Measurements from ENCODE around the gene FAM13C.

The FAM13C gene

DNA sequence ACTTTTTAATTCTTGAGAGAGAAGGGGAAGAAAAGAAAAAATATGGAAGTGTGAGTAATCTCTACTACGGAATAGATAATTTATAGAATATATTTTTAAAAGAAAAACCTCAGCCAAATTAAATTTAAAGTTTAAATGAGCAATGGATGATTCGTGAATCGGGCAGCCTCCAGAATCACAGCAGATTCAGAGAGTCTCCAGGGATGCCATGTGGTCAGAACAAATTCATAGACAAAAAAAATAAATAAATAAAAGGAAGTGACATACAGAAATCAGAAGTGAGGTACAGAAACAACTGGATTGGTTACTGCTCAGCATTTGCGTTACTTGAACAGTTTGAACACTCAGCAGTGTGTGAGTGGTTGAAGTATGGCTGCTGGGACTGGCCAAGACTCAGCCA, 132.9 kb downstream of the FAM13C start:
- TF ChIP-seq, protein P1, sequence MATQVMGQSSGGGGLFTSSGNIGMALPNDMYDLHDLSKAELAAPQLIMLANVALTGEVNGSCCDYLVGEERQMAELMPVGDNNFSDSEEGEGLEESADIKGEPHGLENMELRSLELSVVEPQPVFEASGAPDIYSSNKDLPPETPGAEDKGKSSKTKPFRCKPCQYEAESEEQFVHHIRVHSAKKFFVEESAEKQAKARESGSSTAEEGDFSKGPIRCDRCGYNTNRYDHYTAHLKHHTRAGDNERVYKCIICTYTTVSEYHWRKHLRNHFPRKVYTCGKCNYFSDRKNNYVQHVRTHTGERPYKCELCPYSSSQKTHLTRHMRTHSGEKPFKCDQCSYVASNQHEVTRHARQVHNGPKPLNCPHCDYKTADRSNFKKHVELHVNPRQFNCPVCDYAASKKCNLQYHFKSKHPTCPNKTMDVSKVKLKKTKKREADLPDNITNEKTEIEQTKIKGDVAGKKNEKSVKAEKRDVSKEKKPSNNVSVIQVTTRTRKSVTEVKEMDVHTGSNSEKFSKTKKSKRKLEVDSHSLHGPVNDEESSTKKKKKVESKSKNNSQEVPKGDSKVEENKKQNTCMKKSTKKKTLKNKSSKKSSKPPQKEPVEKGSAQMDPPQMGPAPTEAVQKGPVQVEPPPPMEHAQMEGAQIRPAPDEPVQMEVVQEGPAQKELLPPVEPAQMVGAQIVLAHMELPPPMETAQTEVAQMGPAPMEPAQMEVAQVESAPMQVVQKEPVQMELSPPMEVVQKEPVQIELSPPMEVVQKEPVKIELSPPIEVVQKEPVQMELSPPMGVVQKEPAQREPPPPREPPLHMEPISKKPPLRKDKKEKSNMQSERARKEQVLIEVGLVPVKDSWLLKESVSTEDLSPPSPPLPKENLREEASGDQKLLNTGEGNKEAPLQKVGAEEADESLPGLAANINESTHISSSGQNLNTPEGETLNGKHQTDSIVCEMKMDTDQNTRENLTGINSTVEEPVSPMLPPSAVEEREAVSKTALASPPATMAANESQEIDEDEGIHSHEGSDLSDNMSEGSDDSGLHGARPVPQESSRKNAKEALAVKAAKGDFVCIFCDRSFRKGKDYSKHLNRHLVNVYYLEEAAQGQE (IDR thresholded peaks at IDR 0.05; ENCODE audit: low read depth) = no peak
- TF ChIP-seq TCF12 (IDR thresholded peaks at IDR 0.05; ENCODE audit: low read depth) (no peak), EGR1 (IDR thresholded peaks at IDR 0.05) (no peak), TAF1 (IDR thresholded peaks at IDR 0.05; ENCODE audit: low read depth) (no peak), NFIC (IDR thresholded peaks at IDR 0.05) (no peak), TEAD4 (IDR thresholded peaks at IDR 0.05) (no peak), FOXM1 (IDR thresholded peaks at IDR 0.05; ENCODE audit: borderline replicate concordance, low read depth) (no peak), RAD21 (IDR thresholded peaks at IDR 0.05; ENCODE audit: low read depth) (no peak), ZBTB7A (IDR thresholded peaks at IDR 0.05; ENCODE audit: low read depth) (no peak)
- TF ChIP-seq, protein P2, sequence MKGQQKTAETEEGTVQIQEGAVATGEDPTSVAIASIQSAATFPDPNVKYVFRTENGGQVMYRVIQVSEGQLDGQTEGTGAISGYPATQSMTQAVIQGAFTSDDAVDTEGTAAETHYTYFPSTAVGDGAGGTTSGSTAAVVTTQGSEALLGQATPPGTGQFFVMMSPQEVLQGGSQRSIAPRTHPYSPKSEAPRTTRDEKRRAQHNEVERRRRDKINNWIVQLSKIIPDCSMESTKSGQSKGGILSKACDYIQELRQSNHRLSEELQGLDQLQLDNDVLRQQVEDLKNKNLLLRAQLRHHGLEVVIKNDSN (IDR thresholded peaks at IDR 0.05) = no peak
- TF ChIP-seq, protein P3, sequence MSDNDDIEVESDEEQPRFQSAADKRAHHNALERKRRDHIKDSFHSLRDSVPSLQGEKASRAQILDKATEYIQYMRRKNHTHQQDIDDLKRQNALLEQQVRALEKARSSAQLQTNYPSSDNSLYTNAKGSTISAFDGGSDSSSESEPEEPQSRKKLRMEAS (IDR thresholded peaks at IDR 0.05) = no peak

DNA sequence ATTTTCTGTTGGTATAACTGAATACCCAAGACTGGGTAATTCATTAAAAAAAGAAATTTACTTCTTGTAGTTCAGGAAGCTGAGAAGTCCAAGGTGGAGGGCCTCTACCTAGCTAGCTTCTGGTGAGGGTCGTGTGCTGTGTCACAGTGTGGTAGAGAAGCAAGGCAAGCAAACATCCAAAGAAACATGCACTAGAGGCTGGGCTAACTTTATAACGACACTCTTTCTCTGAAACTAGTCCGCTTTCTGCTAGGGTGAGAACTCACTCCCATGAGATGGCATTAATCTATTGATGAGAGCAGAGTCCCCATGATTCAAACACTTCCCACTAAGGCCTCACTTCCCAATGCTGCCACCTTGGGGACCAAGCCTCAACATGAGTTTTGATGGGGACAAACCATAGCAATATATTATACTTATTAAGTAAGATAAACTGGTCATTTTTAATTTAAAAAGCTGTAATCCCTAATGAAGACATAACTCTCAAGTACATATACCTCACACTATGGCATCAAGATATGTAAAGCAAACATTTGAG, 135.1 kb downstream of the FAM13C start:
- TF ChIP-seq CREB1 (IDR thresholded peaks at IDR 0.05; ENCODE audit: low read depth) (no peak), TEAD4 (IDR thresholded peaks at IDR 0.05) (no peak)
- TF ChIP-seq, protein P3 (IDR thresholded peaks at IDR 0.05) = no peak

DNA sequence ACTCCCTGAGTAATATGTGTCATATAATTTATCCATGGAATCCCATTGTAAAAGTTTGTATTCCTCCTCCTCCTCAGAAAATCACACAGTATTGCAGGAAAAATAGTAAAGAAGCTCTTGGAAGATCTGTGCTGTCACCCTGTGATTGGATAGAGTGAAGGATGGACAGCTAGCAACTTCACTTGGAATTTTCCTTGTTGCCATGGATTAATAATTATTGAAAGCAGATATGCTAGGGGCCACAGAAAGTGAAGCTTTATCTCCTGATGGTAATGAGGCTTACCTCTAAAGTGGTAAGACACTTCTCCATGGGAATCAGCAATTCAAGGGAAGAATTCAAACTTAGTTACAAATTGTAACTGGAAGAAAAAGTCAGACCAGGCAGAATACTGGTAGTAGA, 137.1 kb downstream of the FAM13C start:
- TF ChIP-seq CEBPB (IDR thresholded peaks at IDR 0.05) = no peak
- no peak for TF ChIP-seq EP300 (IDR thresholded peaks at IDR 0.05; ENCODE audit: borderline replicate concordance)
- TF ChIP-seq EGR1 (IDR thresholded peaks at IDR 0.05) = no peak
- TF ChIP-seq RAD21 (IDR thresholded peaks at IDR 0.05; ENCODE audit: low read depth) = no peak

DNA sequence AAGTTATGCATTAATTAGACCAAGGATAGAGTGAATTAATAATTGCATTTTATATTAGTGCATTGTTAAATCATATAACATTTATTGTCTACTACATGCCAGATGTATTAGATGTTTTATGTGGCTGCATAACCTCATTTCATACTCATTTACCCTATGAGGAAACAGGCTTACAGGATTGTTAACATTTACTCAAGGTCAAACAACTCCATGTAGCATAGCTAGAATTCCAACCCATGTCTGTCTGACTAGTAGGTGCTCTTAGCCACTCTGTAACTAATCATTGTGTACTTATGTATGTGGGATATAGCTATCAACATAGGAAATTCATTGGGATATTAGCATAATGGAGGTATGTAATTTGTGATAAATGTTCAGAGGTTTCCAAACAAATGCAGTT, 139.6 kb downstream of the FAM13C start:
- TF ChIP-seq FOXM1 (IDR thresholded peaks at IDR 0.05; ENCODE audit: borderline replicate concordance, low read depth) (no peak), YY1 (IDR thresholded peaks at IDR 0.05; ENCODE audit: low read depth) (no peak), EP300 (IDR thresholded peaks at IDR 0.05; ENCODE audit: borderline replicate concordance) (no peak), CREB1 (IDR thresholded peaks at IDR 0.05; ENCODE audit: low read depth) (no peak), TAF1 (IDR thresholded peaks at IDR 0.05; ENCODE audit: low read depth) (no peak), EGR1 (IDR thresholded peaks at IDR 0.05) (no peak), ZBTB7A (IDR thresholded peaks at IDR 0.05; ENCODE audit: low read depth) (no peak), TEAD4 (IDR thresholded peaks at IDR 0.05) (no peak), RAD21 (IDR thresholded peaks at IDR 0.05; ENCODE audit: low read depth) (no peak), TCF12 (IDR thresholded peaks at IDR 0.05; ENCODE audit: low read depth) (no peak), CEBPB (IDR thresholded peaks at IDR 0.05) (no peak), NFIC (IDR thresholded peaks at IDR 0.05) (no peak)
- TF ChIP-seq, protein P2 (IDR thresholded peaks at IDR 0.05) = no peak
- TF ChIP-seq, protein P3 (IDR thresholded peaks at IDR 0.05) = no peak
- TF ChIP-seq, protein P1 (IDR thresholded peaks at IDR 0.05; ENCODE audit: low read depth) = no peak

DNA sequence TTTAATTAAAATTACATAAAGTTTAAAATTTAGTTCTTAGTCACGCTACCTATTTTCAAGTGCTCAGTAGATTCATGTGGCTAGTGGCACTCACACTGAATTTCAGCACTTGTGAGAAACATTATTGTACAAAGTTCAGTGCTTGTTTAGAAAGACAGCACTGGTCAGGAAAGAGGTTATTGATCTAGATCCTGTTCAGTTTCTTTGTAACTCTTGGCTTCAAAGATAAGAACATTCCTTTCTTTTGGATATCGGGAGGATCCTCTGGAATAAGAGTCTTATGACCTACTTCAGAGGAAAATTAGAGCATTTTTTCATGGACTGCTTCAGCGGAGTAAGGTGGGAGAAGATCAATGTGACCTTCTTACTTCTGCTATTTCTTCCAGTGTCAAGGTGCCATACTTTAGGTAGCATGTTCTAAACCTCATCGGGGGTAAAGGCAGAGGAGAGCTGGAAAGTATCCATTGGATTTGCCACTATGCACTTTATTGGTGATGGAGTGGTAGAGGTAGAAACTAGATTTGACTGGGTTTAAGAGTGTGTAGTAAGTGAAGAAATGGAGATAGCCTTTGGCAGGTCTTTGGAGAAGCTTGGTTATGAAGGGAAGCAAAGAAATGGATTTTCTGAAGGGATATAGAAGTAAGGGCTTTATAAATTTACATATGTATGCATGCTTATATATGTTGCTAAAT, 146.0 kb downstream of the FAM13C start:
- no peak for TF ChIP-seq EGR1 (IDR thresholded peaks at IDR 0.05)
- TF ChIP-seq, protein P2 (IDR thresholded peaks at IDR 0.05) = no peak
- TF ChIP-seq, protein P3 (IDR thresholded peaks at IDR 0.05) = no peak
- TF ChIP-seq NFIC (IDR thresholded peaks at IDR 0.05) = no peak
- TF ChIP-seq EP300 (IDR thresholded peaks at IDR 0.05; ENCODE audit: borderline replicate concordance) = no peak

All from Ishikawa (cell line).